ENCODE measurements around the gene MEGF11.

The MEGF11 gene

DNA sequence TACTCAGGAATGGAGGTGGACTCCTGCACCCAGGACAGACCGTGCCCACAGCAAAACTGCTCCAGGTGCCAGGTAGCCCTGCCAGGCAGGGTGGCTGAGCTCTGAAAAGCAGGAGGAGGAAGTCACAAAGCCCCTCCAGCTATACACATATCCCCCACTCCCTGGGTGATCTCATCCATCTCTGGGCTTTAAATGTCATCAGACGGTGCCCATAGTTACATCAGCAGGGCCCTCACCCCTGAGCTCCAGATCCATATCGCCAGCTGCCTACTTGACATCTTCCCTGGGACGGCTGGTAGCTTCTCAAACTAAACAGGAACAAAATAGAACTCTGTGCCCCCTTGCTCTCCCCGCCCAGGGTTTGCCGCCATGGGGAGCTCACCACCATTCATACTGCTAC, 87.7 kb downstream of the MEGF11 start:
- DNase-seq = peak; percentile 25

DNA sequence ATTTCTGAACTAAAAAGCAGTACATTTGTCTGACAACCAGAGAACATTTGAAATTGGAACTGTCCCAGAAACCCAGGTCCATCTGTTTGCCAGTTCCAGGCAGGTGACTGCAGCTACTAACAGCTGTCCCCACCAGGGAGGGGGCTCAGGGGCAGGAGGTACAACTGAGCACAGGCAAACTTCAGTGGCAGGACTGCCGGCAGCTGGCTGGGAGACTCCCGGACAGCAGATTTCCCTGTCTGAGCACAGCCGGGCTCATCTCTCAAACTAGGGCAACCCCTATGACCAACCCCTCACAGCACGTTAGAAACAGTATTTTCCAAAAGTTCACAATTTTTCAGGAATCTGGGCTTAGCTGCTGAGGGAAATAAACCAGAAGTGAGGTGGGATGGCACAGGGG, 88.8 kb downstream of the MEGF11 start:
- DNase-seq = peak; percentile 59

DNA sequence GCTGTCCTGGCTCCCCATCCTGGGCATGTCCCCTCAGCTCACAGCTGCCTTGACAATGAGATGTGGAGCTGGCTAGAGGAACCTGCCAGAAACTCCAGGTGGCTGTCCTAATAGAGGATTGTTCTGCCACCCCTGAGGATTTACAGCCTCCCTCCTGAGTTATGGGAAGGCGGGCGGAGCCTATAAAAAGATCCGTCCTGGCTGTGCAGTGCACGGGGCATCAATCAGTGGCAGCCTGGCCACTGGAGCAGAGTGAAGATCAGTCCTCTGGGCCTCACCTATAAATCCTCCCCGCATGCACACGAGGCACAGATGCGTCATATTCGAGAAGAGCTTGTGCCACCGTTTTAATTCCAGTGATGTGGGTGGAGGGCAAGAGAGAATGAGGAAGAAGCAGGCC, 90.0 kb downstream of the MEGF11 start:
- peak; percentile 70 for DNase-seq

DNA sequence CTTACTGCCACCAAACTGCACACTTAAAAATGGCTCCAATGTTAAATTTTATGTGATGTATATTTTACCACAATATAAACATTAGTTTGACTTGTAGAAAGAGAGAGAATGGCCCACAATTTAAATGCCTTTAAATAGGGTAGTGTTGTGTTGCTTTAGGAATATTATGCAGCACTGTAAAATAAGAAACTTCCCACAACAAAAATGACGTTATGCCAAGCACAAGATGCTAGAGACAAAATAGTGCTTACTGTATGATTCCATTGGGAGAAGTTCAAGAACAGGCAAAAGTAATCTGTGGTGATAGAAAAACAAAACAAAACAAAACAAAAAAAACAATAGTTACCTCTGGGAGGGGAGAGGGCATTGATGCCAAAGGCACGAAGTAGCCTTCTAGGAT, 91.3 kb downstream of the MEGF11 start:
- no peak for DNase-seq

GRCh38 chr15:66161575-66162118, 91.9 kb downstream of the MEGF11 start:
- no peak for DNase-seq

- DNase-seq = no peak
Measured at GRCh38 chr15:66161108-66161507, 92.4 kb downstream of the MEGF11 start.

DNA sequence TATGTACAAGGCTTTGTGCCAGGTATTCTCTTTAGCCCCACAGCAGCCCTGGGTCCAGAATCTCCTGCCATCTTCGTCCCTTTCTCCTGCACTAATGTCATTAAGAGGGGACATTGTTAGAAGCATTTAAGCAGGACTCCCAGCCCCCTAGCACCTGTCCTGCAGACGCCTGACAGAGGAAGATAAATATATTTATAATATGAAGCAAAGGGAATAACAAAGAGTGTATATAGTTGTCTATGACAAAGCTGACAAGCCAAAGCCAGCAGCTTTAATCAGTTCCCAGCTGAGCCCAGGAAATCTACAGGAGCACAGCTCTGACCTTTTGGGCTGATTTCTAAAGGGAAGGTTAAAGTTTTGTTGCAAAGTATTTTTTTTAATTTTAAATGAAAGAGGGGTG, 96.0 kb downstream of the MEGF11 start:
- peak; percentile 65 for DNase-seq

DNA sequence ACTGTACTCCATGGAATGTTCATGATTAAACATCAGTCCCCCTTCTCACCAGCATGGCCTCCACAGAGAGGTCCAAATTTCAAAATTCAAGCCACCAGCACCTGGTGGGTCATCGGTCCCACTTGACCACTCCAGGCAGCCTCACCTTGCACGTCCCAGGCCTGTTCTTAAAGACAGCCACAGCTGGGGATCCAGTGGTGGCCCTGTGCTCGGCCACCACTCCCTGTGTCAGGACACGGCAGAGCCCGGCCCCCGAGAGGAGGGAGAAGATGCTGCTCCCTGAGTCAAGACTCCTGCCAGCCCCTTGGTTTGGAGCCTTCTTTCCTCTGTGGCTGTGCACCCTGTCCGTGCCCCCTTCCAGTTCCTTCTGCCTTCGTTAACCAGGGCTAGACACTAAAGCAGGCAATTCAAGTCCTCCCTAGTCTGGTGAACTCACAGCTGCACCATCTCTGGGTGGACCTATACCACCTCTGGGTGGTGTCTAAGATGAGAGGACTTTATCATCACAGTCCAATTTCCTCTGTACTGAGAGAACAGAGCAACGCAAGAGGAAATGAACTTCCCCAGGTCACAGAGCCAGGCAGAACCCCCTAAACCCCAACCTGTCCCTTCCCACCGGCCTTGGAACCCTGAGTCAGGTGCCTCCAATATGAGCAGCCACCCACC, 97.1 kb downstream of the MEGF11 start:
- DNase-seq = no peak

DNA sequence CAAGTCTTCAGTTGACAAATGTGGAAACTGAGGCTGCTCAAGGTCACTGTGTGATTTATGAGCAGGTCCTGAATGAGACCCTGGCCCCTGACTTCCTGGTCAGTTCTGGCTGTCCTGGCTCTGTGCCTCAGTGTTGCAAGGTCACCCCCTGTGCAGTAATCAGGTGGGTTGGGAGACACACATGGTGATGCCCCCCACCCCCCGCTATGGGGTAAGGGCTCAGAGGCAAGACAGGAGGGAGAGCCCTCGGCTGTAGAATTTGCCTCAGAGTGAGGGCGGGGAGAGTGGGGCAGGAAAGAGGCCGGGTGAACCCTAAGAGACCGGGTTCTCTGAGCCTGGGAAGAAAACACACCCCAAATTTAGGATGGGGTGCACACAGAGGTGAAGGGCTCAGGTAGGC, 98.5 kb downstream of the MEGF11 start:
- no peak for DNase-seq

DNA sequence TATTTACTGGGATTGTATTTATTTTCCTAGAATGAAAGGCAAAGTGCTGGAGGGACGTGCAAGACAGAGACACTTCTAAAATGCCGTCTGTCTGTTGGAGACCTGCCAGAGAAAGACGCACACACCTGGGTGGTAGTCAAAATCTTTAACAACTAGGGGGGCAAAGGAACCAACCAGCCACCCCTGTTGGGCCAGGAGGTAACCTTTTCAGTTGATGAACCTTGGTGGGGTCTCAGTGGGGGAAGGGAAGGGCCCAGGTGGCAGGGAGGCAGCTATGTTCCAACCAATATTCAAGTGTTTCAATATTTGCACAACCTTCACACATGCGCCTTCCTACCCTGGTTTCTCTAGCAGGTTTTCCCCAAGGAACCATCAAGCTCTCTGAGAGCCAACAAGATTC, 99.0 kb downstream of the MEGF11 start:
- peak; percentile 41 for DNase-seq

GRCh38 chr15:66153549-66154415, 99.8 kb downstream of the MEGF11 start:
- peak; percentile 96 for DNase-seq

DNA sequence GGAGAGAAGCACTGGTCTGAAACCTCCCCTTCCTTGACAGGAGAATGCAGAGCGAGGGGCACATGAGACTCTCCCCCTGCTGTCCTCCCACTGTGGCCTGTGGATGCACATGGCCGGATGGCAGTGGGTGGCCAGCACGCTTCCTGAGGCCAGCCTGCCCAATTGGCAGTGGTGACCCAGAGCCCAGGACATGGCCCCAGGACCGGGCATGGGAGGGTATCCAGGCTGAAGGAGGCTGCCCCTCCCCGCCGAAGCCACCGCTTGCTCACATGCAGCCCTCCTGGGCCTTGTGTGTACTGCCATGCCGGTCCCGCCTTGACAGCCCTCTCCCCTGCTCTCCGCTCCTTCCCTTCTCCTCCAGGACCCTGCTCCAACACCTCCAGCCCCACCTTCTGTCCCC, 100.9 kb downstream of the MEGF11 start:
- no peak for DNase-seq

- peak; percentile 97 for DNase-seq
Measured at GRCh38 chr15:66151809-66152208, 101.7 kb downstream of the MEGF11 start.

DNA sequence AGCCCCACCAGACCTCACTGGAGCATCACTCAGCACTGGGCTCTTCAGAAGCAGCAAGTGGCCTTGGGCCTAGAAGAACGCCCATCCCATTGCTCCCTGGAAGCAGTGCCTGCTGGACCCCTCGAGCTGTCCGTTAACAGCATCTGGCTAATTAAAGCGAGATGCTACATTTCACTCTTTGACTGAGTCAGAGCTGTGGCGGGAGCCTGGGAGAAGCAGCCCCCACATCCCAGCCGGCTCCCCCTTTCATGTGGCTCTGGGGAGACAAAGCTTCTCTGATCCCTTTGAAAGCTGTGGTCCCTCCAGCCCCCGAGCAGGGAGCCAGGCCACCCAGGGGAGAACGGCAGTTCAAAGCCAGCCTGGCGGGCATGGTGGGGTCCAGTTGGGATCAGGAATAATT, 103.7 kb downstream of the MEGF11 start:
- no peak for DNase-seq

DNA sequence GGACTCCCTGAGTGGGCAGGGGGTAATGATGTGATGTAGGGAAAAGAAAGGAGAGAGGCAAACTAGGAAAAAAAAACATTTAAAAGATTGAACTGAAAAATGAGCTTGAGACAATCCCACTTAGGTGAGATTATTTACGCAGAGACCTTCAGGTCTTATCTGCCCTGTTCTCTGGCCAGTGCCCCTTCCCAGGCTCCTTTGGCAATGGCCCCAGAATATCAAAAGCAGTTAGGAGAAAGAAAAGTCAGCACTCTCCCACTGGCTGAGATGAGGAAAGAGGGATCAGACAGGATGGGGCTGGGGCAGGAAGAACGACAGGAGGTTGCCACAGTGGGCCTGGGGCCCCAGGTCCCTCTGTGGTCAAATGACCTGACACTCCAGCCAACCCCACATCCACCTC, 105.4 kb downstream of the MEGF11 start:
- DNase-seq = no peak

GRCh38 chr15:66147440-66147839, 106.1 kb downstream of the MEGF11 start:
- DNase-seq = no peak

DNA sequence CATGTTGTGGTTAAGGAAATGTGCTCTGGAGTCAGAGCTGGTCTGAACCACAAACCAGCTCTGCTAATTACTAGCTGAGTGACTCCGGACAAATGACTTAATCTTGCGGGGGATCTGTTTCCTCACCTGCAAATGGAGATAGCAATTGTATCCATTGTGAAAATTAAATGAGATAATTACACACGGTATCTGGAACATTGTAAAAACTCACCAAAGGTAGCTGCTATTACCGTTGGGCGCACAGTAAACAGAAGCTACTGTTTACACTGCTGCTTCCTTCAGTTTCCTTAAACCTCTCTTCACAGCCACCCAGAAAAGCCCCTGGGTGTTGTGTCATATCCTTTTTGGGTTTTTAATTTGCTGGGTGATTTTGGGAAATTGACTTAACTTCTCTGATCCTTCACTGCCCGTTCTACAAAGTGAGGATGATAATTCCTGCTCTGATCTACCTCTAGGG, 107.8 kb downstream of the MEGF11 start:
- DNase-seq = peak; percentile 97

GRCh38 chr15:66144978-66145725, 108.4 kb downstream of the MEGF11 start:
- no peak for DNase-seq

GRCh38 chr15:66142285-66142684, 111.3 kb downstream of the MEGF11 start:
- no peak for DNase-seq

- no peak for DNase-seq
Measured at GRCh38 chr15:66139591-66140207, 113.9 kb downstream of the MEGF11 start.

- peak; percentile 66 for DNase-seq
Measured at GRCh38 chr15:66138892-66139590, 114.5 kb downstream of the MEGF11 start.

DNA sequence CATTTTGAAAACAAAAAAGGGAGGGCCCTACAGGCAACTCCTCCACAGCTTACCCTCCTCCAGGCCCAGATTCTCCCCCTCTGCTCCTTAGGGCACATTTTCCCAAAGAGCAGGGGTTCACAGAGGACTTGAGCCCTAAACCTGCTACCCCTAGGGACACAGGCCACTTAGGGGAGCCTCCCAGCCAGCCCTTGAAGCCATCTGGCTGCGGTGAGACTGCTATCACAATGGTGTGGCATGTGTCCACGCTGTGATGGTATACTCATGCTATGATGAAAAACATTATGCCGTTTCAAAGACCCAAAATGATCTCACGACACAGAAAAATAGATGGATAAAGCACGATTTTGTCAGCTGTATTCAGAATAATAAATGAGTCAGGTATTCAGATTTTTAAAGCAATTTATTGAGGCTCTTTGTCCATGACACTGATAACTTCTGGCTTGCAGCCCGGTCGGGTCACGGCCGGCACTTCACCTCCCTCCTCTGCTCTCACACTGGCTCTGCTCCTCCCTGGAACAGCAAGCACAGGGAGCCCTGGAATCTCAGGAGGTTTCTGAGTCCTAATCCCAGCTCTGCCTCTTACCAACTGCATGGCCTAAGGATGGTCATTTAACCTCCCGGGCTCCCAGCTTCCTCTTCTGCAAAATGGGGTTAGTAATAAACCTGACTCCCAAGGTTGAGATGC, 115.3 kb downstream of the MEGF11 start:
- DNase-seq = no peak

All from COR-L47 (cell line).